H1 (cell line): Measurements from ENCODE around the gene TELO2. TPM values are rescaled to one million over a fixed set of nuclear protein-coding genes. Genes with fewer than 3 reads are reported as not detected.

Source experiments
- CTCF ChIA-PET: fragments of 300-600 bp; sonication (Branson Sonifier 250); formaldehyde crosslinking; loops from one replicate; lab custom pipeline; 2021; ENCODE audit not compliant: partially characterized antibody; lab: Charles Lee
- POLR2A ChIA-PET: fragments of 300-600 bp; sonication (Branson Sonifier 250); formaldehyde crosslinking; loops from one replicate; lab custom pipeline; 2021; ENCODE audit warnings: inconsistent platforms; ENCODE audit not compliant: partially characterized antibody; lab: Charles Lee
- DNase-seq, 2 experiments: peaks; one replicate each; pipeline versions ENCODE4 v3.0.0 to v3.0.0-alpha.2; 2010 to 2022; ENCODE audit warnings: low spot score in 2 of 2, low read depth in 1 of 2, mixed read lengths in 1 of 2
- FAIRE-seq: peaks from 2 replicates; lab custom pipeline; 2011; peaks lifted over from hg19 to GRCh38; lab: Jason Lieb, UNC
- H2AFZ ChIP-seq: 2 replicates; pipeline ENCODE4 v1.8.1; 2012; ENCODE audit warnings: low read length, inconsistent platforms
- H2AK5ac ChIP-seq: 2 replicates; pipeline ENCODE4 v1.6.1; 2013; ENCODE audit warnings: low read depth, low read length
- H2BK120ac ChIP-seq: replicated peaks from 2 replicates; pipeline ENCODE3; 2013; ENCODE audit warnings: low read depth, low read length, inconsistent platforms
- H2BK12ac ChIP-seq: 2 replicates; pipeline ENCODE4 v1.6.1; 2013; ENCODE audit warnings: low read depth, low read length
- H2BK15ac ChIP-seq: 2 replicates; pipeline ENCODE4 v1.6.1; 2013; ENCODE audit warnings: low read length
- H2BK20ac ChIP-seq: 2 replicates; pipeline ENCODE4 v1.6.1; 2013; ENCODE audit warnings: low read length
- H2BK5ac ChIP-seq: 2 replicates; pipeline ENCODE4 v1.6.1; 2013; ENCODE audit warnings: low read depth, low read length
- H3K14ac ChIP-seq: 2 replicates; pipeline ENCODE4 v1.6.1; 2013; ENCODE audit warnings: inconsistent platforms; ENCODE audit not compliant: insufficient read length
- H3K18ac ChIP-seq: 2 replicates; pipeline ENCODE4 v1.6.1; 2013; ENCODE audit warnings: low read length; ENCODE audit errors: extremely low read depth
- H3K23ac ChIP-seq: 2 replicates; pipeline ENCODE4 v1.6.1; 2013; ENCODE audit warnings: inconsistent platforms; ENCODE audit not compliant: insufficient read length
- H3K23me2 ChIP-seq: 2 replicates; pipeline ENCODE4 v1.6.1; 2013; ENCODE audit warnings: low read depth, low read length
- H3K27ac ChIP-seq: 2 replicates; pipeline ENCODE4 v1.6.1; 2011; ENCODE audit warnings: low read depth, low read length, inconsistent platforms
- H3K27me3 ChIP-seq, 4 experiments: replicated peaks in 1 of 4; 1 replicate in 1 of 4; 2 replicates in 3 of 4; pipeline versions ENCODE4 v1.6.1 to v1.8.1; 2011 to 2013; ENCODE audit warnings: low read length in 3 of 4, mild to moderate bottlenecking in 3 of 4, inconsistent platforms in 2 of 4, mixed read lengths in 2 of 4, moderate library complexity in 1 of 4; ENCODE audit not compliant: control insufficient read depth in 3 of 4, insufficient read depth in 3 of 4; ENCODE audit errors: extremely low read depth in 1 of 4
- H3K36me3 ChIP-seq, 4 experiments: 2 replicates each; pipeline versions ENCODE4 v1.6.1 to v1.8.1; 2011 to 2013; ENCODE audit warnings: mild to moderate bottlenecking in 4 of 4, low read length in 3 of 4, moderate library complexity in 2 of 4, control low read depth in 1 of 4, inconsistent platforms in 1 of 4; ENCODE audit not compliant: insufficient read depth in 4 of 4, control insufficient read depth in 2 of 4
- H3K4ac ChIP-seq: replicated peaks from 2 replicates; pipeline ENCODE3; 2013; ENCODE audit warnings: low read length, low read depth, mixed read lengths, inconsistent platforms; ENCODE audit not compliant: insufficient read length
- H3K4me1 ChIP-seq, 4 experiments: replicated peaks in 1 of 4; 1 replicate in 1 of 4; 2 replicates in 3 of 4; pipeline versions ENCODE4 v1.6.1 to v1.8.1; 2011 to 2013; ENCODE audit warnings: low read length in 3 of 4, inconsistent platforms in 2 of 4, mixed read lengths in 1 of 4; ENCODE audit not compliant: insufficient read depth in 4 of 4, control insufficient read depth in 3 of 4
- H3K4me2 ChIP-seq, 2 experiments: 2 replicates each; pipeline versions ENCODE4 v1.6.1 to v1.8.1; 2011 to 2013; ENCODE audit warnings: low read depth in 2 of 2, low read length in 2 of 2, control low read depth in 1 of 2, inconsistent platforms in 1 of 2, mild to moderate bottlenecking in 1 of 2; ENCODE audit not compliant: insufficient read depth in 1 of 2
- H3K4me3 ChIP-seq, 4 experiments: fragments of 200-600, 300-600 bp in 1 of 4; sonication (generic), shearing (Covaris generic), sonication (Bioruptor Twin) in 1 of 4; 2 replicates each; pipeline versions ENCODE4 v1.5.1 to v1.8.1; 2011 to 2016; ENCODE audit warnings: low read length in 4 of 4, low read depth in 3 of 4, control low read depth in 2 of 4, inconsistent platforms in 2 of 4, mild to moderate bottlenecking in 2 of 4, mixed read lengths in 1 of 4, moderate library complexity in 1 of 4; ENCODE audit not compliant: insufficient read depth in 2 of 4; ENCODE audit errors: extremely low read depth in 1 of 4
- H3K56ac ChIP-seq: replicated peaks from 2 replicates; pipeline ENCODE3; 2013; ENCODE audit warnings: low read depth, mild to moderate bottlenecking, mixed read lengths, low read length, inconsistent platforms; ENCODE audit not compliant: insufficient read length
- H3K79me1 ChIP-seq: 2 replicates; pipeline ENCODE4 v1.6.1; 2013; ENCODE audit warnings: low read depth, low read length, control low read depth
- H3K79me2 ChIP-seq, 2 experiments: 2 replicates each; pipeline versions ENCODE4 v1.6.1 to v1.8.1; 2012 to 2013; ENCODE audit warnings: low read length in 2 of 2, mild to moderate bottlenecking in 2 of 2, inconsistent platforms in 1 of 2; ENCODE audit not compliant: insufficient read depth in 2 of 2, control insufficient read depth in 1 of 2
- H3K9ac ChIP-seq, 4 experiments: replicated peaks in 1 of 4; 1 replicate in 1 of 4; 2 replicates in 3 of 4; pipeline versions ENCODE4 v1.6.1 to v1.8.1; 2011 to 2013; ENCODE audit warnings: low read depth in 3 of 4, low read length in 3 of 4, control low read depth in 2 of 4, mild to moderate bottlenecking in 2 of 4, moderate library complexity in 2 of 4, inconsistent platforms in 1 of 4; ENCODE audit errors: extremely low read depth in 1 of 4
- H3K9me3 ChIP-seq, 2 experiments: 2 replicates each; pipeline versions ENCODE4 v1.6.1 to v1.8.1; 2012 to 2013; ENCODE audit warnings: mild to moderate bottlenecking in 2 of 2, moderate library complexity in 2 of 2, control low read depth in 1 of 2, inconsistent platforms in 1 of 2, low read depth in 1 of 2, low read length in 1 of 2, mixed read lengths in 1 of 2; ENCODE audit not compliant: insufficient read depth in 2 of 2
- H4K20me1 ChIP-seq, 2 experiments: replicated peaks in 1 of 2; 2 replicates each; pipeline versions ENCODE3 to v1.8.1; 2011 to 2013; ENCODE audit warnings: inconsistent platforms in 2 of 2, low read length in 2 of 2, mild to moderate bottlenecking in 1 of 2; ENCODE audit not compliant: insufficient read depth in 2 of 2, control insufficient read depth in 1 of 2
- H4K5ac ChIP-seq: 2 replicates; pipeline ENCODE4 v1.6.1; 2013; ENCODE audit warnings: low read length, low read depth, mixed read lengths, inconsistent platforms; ENCODE audit not compliant: insufficient read length
- H4K8ac ChIP-seq: 2 replicates; pipeline ENCODE4 v1.8.0; 2013; ENCODE audit warnings: mild to moderate bottlenecking, moderate library complexity, low read length, inconsistent platforms; ENCODE audit not compliant: insufficient read depth; ENCODE audit errors: extremely low read depth
- H4K91ac ChIP-seq: replicated peaks from 2 replicates; pipeline ENCODE3; 2013; ENCODE audit warnings: low read length, mixed read lengths, inconsistent platforms; ENCODE audit not compliant: insufficient read length
- CBX8 ChIP-seq: fragments of 300-800, 300-1000 bp; sonication (generic); IDR thresholded peaks from 2 replicates; pipeline ENCODE4 v1.7.1; 2016; ENCODE audit warnings: low read depth, low read length, borderline replicate concordance
- CEBPB ChIP-seq: IDR thresholded peaks from 2 replicates; pipeline ENCODE4 v1.6.1; 2012; ENCODE audit warnings: low read depth, low read length
- CTCF ChIP-seq, 3 experiments: IDR thresholded peaks; 1 replicate in 2 of 3; 2 replicates in 1 of 3; pipeline versions ENCODE4 v1.5.1 to v1.6.1; 2011; ENCODE audit warnings: low read length in 3 of 3, mild to moderate bottlenecking in 3 of 3, inconsistent platforms in 2 of 3, low read depth in 1 of 3, moderate library complexity in 1 of 3; ENCODE audit not compliant: insufficient read depth in 1 of 3; ENCODE audit errors: control extremely low read depth in 1 of 3
- EGR1 ChIP-seq: IDR thresholded peaks from 2 replicates; pipeline ENCODE4 v1.6.1; 2011; ENCODE audit warnings: low read depth, low read length, borderline replicate concordance
- HDAC2 ChIP-seq, 2 experiments: fragments of 300-600 bp in 1 of 2; sonication (generic) in 1 of 2; IDR thresholded peaks; 2 replicates each; pipeline ENCODE4 v1.6.1; 2011 to 2012; ENCODE audit warnings: low read depth in 2 of 2, low read length in 2 of 2, mild to moderate bottlenecking in 2 of 2, moderate library complexity in 2 of 2, borderline replicate concordance in 1 of 2, inconsistent platforms in 1 of 2
- JUND ChIP-seq: IDR thresholded peaks from 2 replicates; pipeline ENCODE4 v1.6.1; 2011; ENCODE audit warnings: mild to moderate bottlenecking, improper control_type of control experiment, low read length
- PHF8 ChIP-seq: fragments of 200-600 bp; sonication (generic); conservative IDR thresholded peaks from 2 replicates; pipeline ENCODE4 v1.7.1; 2012; ENCODE audit warnings: low read depth, mild to moderate bottlenecking, inconsistent platforms, low read length, moderate library complexity
- SP2 ChIP-seq: IDR thresholded peaks from 2 replicates; pipeline ENCODE4 v1.6.1; 2012; ENCODE audit warnings: mild to moderate bottlenecking, low read length, inconsistent platforms
- TBP ChIP-seq: IDR thresholded peaks from 2 replicates; pipeline ENCODE4 v1.6.1; 2011; ENCODE audit warnings: low read depth, low read length, improper control_type of control experiment
- TCF12 ChIP-seq: IDR thresholded peaks from 2 replicates; pipeline ENCODE4 v1.6.1; 2011; ENCODE audit warnings: low read depth, mild to moderate bottlenecking, low read length
- ZNF274 ChIP-seq: IDR thresholded peaks from 2 replicates; pipeline ENCODE4 v1.7.0; 2012; ENCODE audit warnings: low read length, borderline replicate concordance; ENCODE audit errors: extremely low read depth
- whole genome bisulfite sequencing, 2 experiments: shearing (Covaris generic) in 1 of 2; methylation state at CpG; one replicate each; pipeline versions ENCODE4 v1.1.6 to v1.1.7; 2013 to 2015; ENCODE audit warnings: low lambda C conversion rate in 2 of 2, mixed read lengths in 2 of 2, inconsistent platforms in 1 of 2, low coverage in 1 of 2, missing lambda C conversion rate in 1 of 2; ENCODE audit not compliant: insufficient replicate concordance in 2 of 2, insufficient coverage in 1 of 2, insufficient read length in 1 of 2; ENCODE audit errors: extremely low coverage in 1 of 2, missing lambda C conversion rate in 1 of 2; 5-methylcytosine and 5-hydroxymethylcytosine counted together
- polyA plus RNA-seq, 7 experiments: library from polyadenylated mRNA; depleted of rRNA in 3 of 7; stranded (reverse) in 5 of 7; unstranded in 2 of 7; fragments of >200 nt in 5 of 7; fragments of 200-250 nt in 2 of 7; gene quantifications; 1 replicate in 5 of 7; 2 replicates in 1 of 7; 4 replicates in 1 of 7; pipeline versions ENCODE4 v1.2.1 to v1.2.3, GENCODE V29; 2011 to 2013; ENCODE audit warnings: missing spikeins in 2 of 7, mixed read lengths in 2 of 7
- total RNA-seq: library from RNA; stranded (reverse); fragmentation: NEBNext Ultra II Directional; extraction: Animal tissue kit (Norgen Biotek cat#: 25700); gene quantifications from 2 replicates; pipeline ENCODE4 v1.2.1, GENCODE V29; 2021

TELO2 gene
- total and polyA plus RNA-seq, 2 of the 8 experiments (the other 6 are each of a cell fraction or from before 2014, with no cell fraction given): 39.3 to 64.8 TPM

- no peak for FAIRE-seq
- Histone ChIP-seq H3K4me3 (no peak overlapping the region), H3K27me3 (no peaks in the 10 kb centered on the region), H2BK120ac (no peak overlapping the region), H3K23me2 (no peaks in the 10 kb centered on the region), H3K27ac (no peak overlapping the region), H4K8ac (peak overlapping the region; percentile 51; the same call in 1 of the 2 replicates), H3K4ac (no peak overlapping the region), H3K79me1 (no peaks in the 10 kb centered on the region), H3K14ac (no peak overlapping the region), H4K91ac (no peak overlapping the region), H2BK15ac (no peak overlapping the region), H3K9me3 (peaks cover 0 to 2% of the 10 kb centered on the region in 2 experiments; a peak in 2 of 4 replicates), H3K4me1 (no peaks in the 10 kb centered on the region), H2BK5ac (no peak overlapping the region), H2BK20ac (no peak overlapping the region), H3K56ac (no peak overlapping the region)
- POLR2A ChIA-PET: interaction anchor here (0.8 to 10.3 kb wide), 9 partner anchors 10 to 260 kb away, joined by 3 to 175 read pairs (median 4); partner anchors contain the start of genes PTX4 and TELO2
- 93% methylated on average over 10 of the region's 10 CpGs; no CpG with 5 or more reads in 1 of the 2 experiments for WGBS, 2 experiments
- no peak for TF ChIP-seq CTCF (IDR thresholded peaks at IDR 0.05; ENCODE audit: control extremely low read depth in 1 of 3, insufficient read depth in 1 of 3, low read depth in 1 of 3, low read length in 3 of 3)
- no peak for TF ChIP-seq CBX8
- no peak for TF ChIP-seq HDAC2 (IDR thresholded peaks at IDR 0.05; ENCODE audit: borderline replicate concordance in 1 of 2, low read depth in 2 of 2, low read length in 2 of 2)
- no peak for TF ChIP-seq EGR1
- no peak for TF ChIP-seq PHF8
- no peak for TF ChIP-seq ZNF274
- TF ChIP-seq TBP: no peak
- no peak for TF ChIP-seq TCF12
- TF ChIP-seq JUND: no peak
- no peak for TF ChIP-seq CEBPB
- no peak for TF ChIP-seq SP2
- TF ChIP-seq, all 59 proteins: peak for 0
- no peak overlapping the region for H3K9ac ChIP-seq
- DNase-seq: no peak
- peaks cover 7 to 21% (median 8%) of the 10 kb centered on the region in 4 experiments; a peak in 5 of 8 replicates for H3K36me3 ChIP-seq
- H3K79me2 ChIP-seq: no peaks in the 10 kb centered on the region
- H2BK12ac ChIP-seq: no peak overlapping the region
- peaks cover 2% of the 10 kb centered on the region in 2 experiments for H4K20me1 ChIP-seq
- no peak overlapping the region for H2AFZ ChIP-seq
- H3K4me2 ChIP-seq: no peak overlapping the region
- no peak overlapping the region for H4K5ac ChIP-seq
- H2AK5ac ChIP-seq: no peak overlapping the region
- no peak overlapping the region for H3K23ac ChIP-seq
- CTCF ChIA-PET: interaction anchor here (1.2 to 1.9 kb wide), 6 partner anchors 9 to 146 kb away, joined by 3 to 10 read pairs (median 6); partner anchors contain the start of gene TELO2
- no peak overlapping the region for H3K18ac ChIP-seq
Observed at GRCh38 chr16:1510272-1510671, 17.1 kb downstream of the TELO2 start.
